HCT116 (cell line): ENCODE data around the gene KCNJ10. TPM values are rescaled to one million over a fixed set of nuclear protein-coding genes. Genes with fewer than 3 reads are reported as not detected.

Experiments used
- ATAC-seq: fragments of 200-7000 bp; cut with Tn5 transposase; 2 replicates; pipeline ENCODE4 v1.9.1; 2020; ENCODE audit warnings: mild to moderate bottlenecking, moderate library complexity
- BruUV-seq: library from RNA; stranded (reverse); fragments of 400-500 nt; replicated peaks from 2 replicates; lab custom pipeline; 2021; lab: Mats Ljungman, UMichigan
- CTCF ChIA-PET: fragments of 300-600 bp; sonication (Branson Sonifier 250); formaldehyde crosslinking; loops from one replicate; lab custom pipeline; 2021; ENCODE audit warnings: antibody characterized with exemption; lab: Charles Lee
- POLR2A ChIA-PET: fragments of 300-600, 350-600 bp; sonication (Branson Sonifier 250); formaldehyde crosslinking; loops from one replicate; lab custom pipeline; 2021; ENCODE audit warnings: antibody characterized with exemption; lab: Charles Lee
- RAD21 ChIA-PET, 2 experiments: fragments of 300-600 bp; sonication (Branson Sonifier 250); formaldehyde crosslinking; loops; one replicate each; lab custom pipeline; 2023; ENCODE audit warnings: low total read pairs in 2 of 2; ENCODE audit not compliant: uncharacterized antibody in 2 of 2, unreplicated experiment in 2 of 2, low non-redundant PET in 1 of 2; lab: Charles Lee
- DNase-seq: peaks from one replicate; pipeline ENCODE4 v3.0.0-alpha.2; 2010; ENCODE audit warnings: low read depth, low spot score
- H2AFZ ChIP-seq: fragments of 200-600 bp; shearing (Covaris generic), sonication (generic); 2 replicates; pipeline ENCODE4 v1.6.1; 2017; ENCODE audit warnings: low read depth, mixed run types, mixed read lengths, antibody characterized with exemption, low read length; ENCODE audit not compliant: poor library complexity, severe bottlenecking
- H3K27ac ChIP-seq: 2 replicates; pipeline ENCODE4 v1.5.1; 2012; ENCODE audit warnings: low read depth, low read length
- H3K27me3 ChIP-seq: fragments of 200-600 bp; sonication (generic); 2 replicates; pipeline ENCODE4 v1.6.1; 2016; ENCODE audit warnings: mixed run types, low read length, mixed read lengths; ENCODE audit not compliant: insufficient read depth
- H3K36me3 ChIP-seq, 2 experiments: fragments of 200-500 bp in 1 of 2; fragments of 200-600 bp in 1 of 2; sonication (Bioruptor generic) in 1 of 2; sonication (generic) in 1 of 2; 2 replicates each; pipeline versions ENCODE4 v1.5.1 to v1.6.1; 2014 to 2016; ENCODE audit warnings: low read length in 2 of 2, inconsistent platforms in 1 of 2, mixed read lengths in 1 of 2, mixed run types in 1 of 2; ENCODE audit not compliant: insufficient read depth in 2 of 2, control insufficient read depth in 1 of 2
- H3K4me1 ChIP-seq, 2 experiments: fragments of 200-600 bp in 1 of 2; sonication (generic) in 1 of 2; 2 replicates each; pipeline versions ENCODE4 v1.5.1 to v1.6.1; 2012 to 2017; ENCODE audit warnings: low read length in 2 of 2, inconsistent platforms in 1 of 2, mild to moderate bottlenecking in 1 of 2, mixed read lengths in 1 of 2, mixed run types in 1 of 2, moderate library complexity in 1 of 2; ENCODE audit not compliant: insufficient read depth in 2 of 2, control insufficient read depth in 1 of 2
- H3K4me2 ChIP-seq: fragments of 200-600 bp; sonication (generic); 2 replicates; pipeline ENCODE4 v1.6.1; 2017; ENCODE audit warnings: mixed run types, low read length, mixed read lengths
- H3K4me3 ChIP-seq, 2 experiments: fragments of 200-600 bp in 1 of 2; sonication (generic) in 1 of 2; replicated peaks in 1 of 2; 2 replicates each; pipeline ENCODE4 v1.5.1; 2011 to 2016; ENCODE audit warnings: low read length in 2 of 2, control low read depth in 1 of 2, low read depth in 1 of 2, mild to moderate bottlenecking in 1 of 2, mixed read lengths in 1 of 2, mixed run types in 1 of 2
- H3K79me2 ChIP-seq: fragments of 200-600 bp; sonication (generic); 2 replicates; pipeline ENCODE4 v1.6.1; 2017; ENCODE audit warnings: mild to moderate bottlenecking, mixed run types, low read length, moderate library complexity, mixed read lengths; ENCODE audit not compliant: insufficient read depth
- H3K9ac ChIP-seq: fragments of 200-600 bp; sonication (generic); 2 replicates; pipeline ENCODE4 v1.6.1; 2016; ENCODE audit warnings: low read length, mixed read lengths
- H3K9me2 ChIP-seq: fragments of 200-600 bp; sonication (generic), shearing (Covaris generic); 2 replicates; pipeline ENCODE4 v1.6.1; 2017; ENCODE audit warnings: mixed run types, mild to moderate bottlenecking, moderate library complexity; ENCODE audit not compliant: insufficient read depth
- H3K9me3 ChIP-seq, 2 experiments: fragments of 200-500 bp in 1 of 2; fragments of 200-600 bp in 1 of 2; sonication (Bioruptor generic) in 1 of 2; sonication (generic) in 1 of 2; 2 replicates each; pipeline ENCODE4 v1.6.1; 2014 to 2017; ENCODE audit warnings: low read length in 2 of 2, mixed read lengths in 2 of 2, inconsistent platforms in 1 of 2, low read depth in 1 of 2, mild to moderate bottlenecking in 1 of 2, mixed run types in 1 of 2, moderate library complexity in 1 of 2; ENCODE audit not compliant: control insufficient read depth in 1 of 2, insufficient read depth in 1 of 2
- H4K20me1 ChIP-seq: fragments of 200-600 bp; sonication (generic), shearing (Covaris generic); 2 replicates; pipeline ENCODE4 v1.6.1; 2017; ENCODE audit warnings: mixed run types, mild to moderate bottlenecking, moderate library complexity; ENCODE audit not compliant: insufficient read depth
- ATF3 ChIP-seq: IDR thresholded peaks from 2 replicates; pipeline ENCODE4 v1.6.1; 2012
- CBX3 ChIP-seq: IDR thresholded peaks from 2 replicates; pipeline ENCODE4 v1.6.1; 2012; ENCODE audit warnings: low read depth
- CEBPB ChIP-seq: IDR thresholded peaks from 2 replicates; pipeline ENCODE4 v1.6.1; 2012; ENCODE audit warnings: low read depth
- CTCF ChIP-seq, 3 experiments: fragments of 200-600 bp in 1 of 3; sonication (generic) in 1 of 3; IDR thresholded peaks in 2 of 3; conservative IDR thresholded peaks in 1 of 3; 2 replicates each; pipeline ENCODE4 v1.5.1; 2012 to 2017; ENCODE audit warnings: low read depth in 2 of 3, low read length in 2 of 3, antibody characterized with exemption in 1 of 3, borderline replicate concordance in 1 of 3, control low read depth in 1 of 3, mild to moderate bottlenecking in 1 of 3, mixed read lengths in 1 of 3, mixed run types in 1 of 3, moderate library complexity in 1 of 3; ENCODE audit not compliant: insufficient read depth in 1 of 3
- EGR1 ChIP-seq: IDR thresholded peaks from 2 replicates; pipeline ENCODE4 v1.6.1; 2012; ENCODE audit warnings: low read depth
- ELF1 ChIP-seq: IDR thresholded peaks from 2 replicates; pipeline ENCODE4 v1.6.1; 2012; ENCODE audit warnings: low read depth, borderline replicate concordance
- EZH2 ChIP-seq: fragments of 200-600 bp; sonication (generic); IDR thresholded peaks from 2 replicates; pipeline ENCODE4 v1.6.1; 2017; ENCODE audit warnings: antibody characterized with exemption, mixed run types
- EZH2phosphoT487 ChIP-seq: fragments of 200-600 bp; IDR thresholded peaks from 2 replicates; pipeline ENCODE4 v1.6.1; 2018; ENCODE audit warnings: antibody characterized with exemption, borderline replicate concordance
- FOSL1 ChIP-seq: IDR thresholded peaks from 2 replicates; pipeline ENCODE4 v1.6.1; 2012; ENCODE audit warnings: low read depth
- JUND ChIP-seq: IDR thresholded peaks from 2 replicates; pipeline ENCODE4 v1.6.1; 2012
- POLR2A ChIP-seq: IDR thresholded peaks from 2 replicates; pipeline ENCODE4 v1.7.0; 2011; ENCODE audit warnings: borderline replicate concordance; ENCODE audit not compliant: insufficient read depth, insufficient read length; ENCODE audit errors: extremely low read depth
- POLR2AphosphoS5 ChIP-seq: IDR thresholded peaks from 2 replicates; pipeline ENCODE4 v1.6.1; 2011; ENCODE audit warnings: mild to moderate bottlenecking, low read depth, low read length, moderate library complexity
- RAD21 ChIP-seq: IDR thresholded peaks from 2 replicates; pipeline ENCODE4 v1.6.1; 2012; ENCODE audit warnings: low read depth, mild to moderate bottlenecking
- REST ChIP-seq: IDR thresholded peaks from 2 replicates; pipeline ENCODE4 v1.6.1; 2012; ENCODE audit warnings: low read depth
- SIN3A ChIP-seq: IDR thresholded peaks from 2 replicates; pipeline ENCODE4 v1.6.1; 2012; ENCODE audit warnings: low read depth
- SP1 ChIP-seq: IDR thresholded peaks from 2 replicates; pipeline ENCODE4 v1.6.1; 2012; ENCODE audit warnings: low read depth
- SRF ChIP-seq: IDR thresholded peaks from 2 replicates; pipeline ENCODE4 v1.6.1; 2012; ENCODE audit warnings: low read depth
- TCF7L2 ChIP-seq: IDR thresholded peaks from 2 replicates; pipeline ENCODE4 v1.7.0; 2011; ENCODE audit warnings: borderline replicate concordance, inconsistent platforms; ENCODE audit not compliant: insufficient read depth, insufficient read length; ENCODE audit errors: extremely low read depth
- YY1 ChIP-seq: IDR thresholded peaks from 2 replicates; pipeline ENCODE4 v1.6.1; 2011; ENCODE audit warnings: low read length, low read depth, moderate library complexity, mild to moderate bottlenecking; ENCODE audit not compliant: insufficient replicate concordance; ENCODE audit errors: extremely low read depth
- intact Hi-C: fragments of 100-400 bp; cut with micrococcal nuclease; formaldehyde crosslinking; loops from 2 replicates; pipeline ENCODE4 v1.10.0; 2022
- total RNA-seq: library from RNA; stranded (reverse); gene quantifications from one replicate; pipeline ENCODE4 v1.2.1, GENCODE V29; 2021; ENCODE audit not compliant: unreplicated experiment

The KCNJ10 gene
- total RNA-seq, 1 experiment from 2014 or later, result 0.57 TPM

GRCh38 chr1:160092366-160093068, 22.6 kb upstream of the KCNJ10 start:
- intact Hi-C loops, result no loop called here
- Histone ChIP-seq H3K9ac (no peak overlapping the region), H3K79me2 (peaks cover under 1% of the 10 kb centered on the region; the same call in 1 of the 2 replicates), H3K36me3 (no peaks in the 10 kb centered on the region; a peak in 2 of 4 replicates), H3K4me2 (no peak overlapping the region), H3K9me2 (no peaks in the 10 kb centered on the region), H3K27me3 (no peaks in the 10 kb centered on the region), H3K4me3 (no peak overlapping the region), H3K9me3 (no peaks in the 10 kb centered on the region), H3K4me1 (peaks cover 4 to 7% of the 10 kb centered on the region in 2 experiments; a peak in 3 of 4 replicates), H3K27ac (no peak overlapping the region), H2AFZ (no peak overlapping the region), H4K20me1 (no peaks in the 10 kb centered on the region)
- TF ChIP-seq POLR2AphosphoS5 (no peak), REST (no peak), ATF3 (no peak), JUND (no peak), EGR1 (no peak), ELF1 (no peak), CEBPB (no peak), RAD21 (no peak), TCF7L2 (no peak), SIN3A (no peak), EZH2phosphoT487 (no peak), POLR2A (no peak), SRF (no peak), CBX3 (no peak), EZH2 (no peak), SP1 (no peak), CTCF (IDR thresholded peaks at IDR 0.05 in 2 of 3, conservative IDR thresholded peaks at IDR 0.05 in 1 of 3; ENCODE audit: borderline replicate concordance in 1 of 3, insufficient read depth in 1 of 3, low read depth in 2 of 3, low read length in 2 of 3) (no peak), YY1 (no peak), FOSL1 (no peak)
- DNase-seq (no peak), ATAC-seq (no peak)
- CTCF ChIA-PET, result no interaction called here
- BruUV-seq, result no TSS peak
- RAD21 ChIA-PET, result no interaction called here
- POLR2A ChIA-PET, result no interaction called here
